GM12801 (cell line): Measurements from ENCODE around the gene SMCHD1.

ENCODE experiments used
- CTCF ChIP-seq: IDR thresholded peaks from one replicate; pipeline ENCODE4 v1.5.1; 2011; ENCODE audit warnings: control low read depth; ENCODE audit not compliant: insufficient read length; ENCODE audit errors: extremely low read depth

Gene SMCHD1

GRCh38 chr18:2811416-2811815 is 155.9 kb downstream of the SMCHD1 start:
- TF ChIP-seq CTCF, result no peak

GRCh38 chr18:2814928-2815327 is 159.4 kb downstream of the SMCHD1 start:
- no peak for TF ChIP-seq CTCF

DNA sequence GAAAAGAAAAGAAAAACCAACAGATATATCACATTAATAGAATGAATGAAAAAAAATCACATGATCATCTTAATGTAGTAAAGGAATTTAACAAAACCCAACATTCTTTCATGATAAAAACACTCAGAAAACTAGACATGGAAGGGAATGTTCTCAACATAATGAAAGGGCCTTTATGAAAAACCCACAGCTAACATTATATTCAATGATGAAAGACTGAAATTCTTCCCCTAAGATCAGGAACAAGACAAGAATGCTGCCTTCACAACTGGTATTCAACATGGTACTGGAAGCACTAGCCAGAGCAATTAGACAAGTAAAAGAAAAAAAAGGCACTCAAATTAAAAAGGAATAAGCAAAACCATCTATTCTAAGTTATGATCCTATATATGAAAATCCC is 162.8 kb downstream of the SMCHD1 start:
- TF ChIP-seq CTCF, result no peak

DNA sequence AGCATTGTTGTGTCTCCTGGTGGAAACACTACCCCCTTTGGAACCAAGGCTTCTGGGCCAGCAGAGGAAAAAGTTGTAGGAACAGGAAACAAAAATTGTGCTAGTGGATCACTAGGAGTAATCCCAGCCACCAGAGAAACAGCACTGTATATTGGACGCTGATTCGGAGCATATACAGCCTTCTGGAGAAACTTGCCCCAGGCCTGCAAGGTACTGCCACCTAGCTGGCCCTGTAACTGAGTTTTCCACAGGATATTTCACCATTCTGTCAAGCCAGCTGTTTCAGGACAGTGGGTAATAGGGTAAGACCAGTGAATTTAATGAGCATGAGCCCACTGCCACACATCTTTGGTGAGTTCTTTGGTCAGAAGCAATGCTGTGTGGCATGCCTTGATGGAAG is 166.2 kb downstream of the SMCHD1 start:
- TF ChIP-seq CTCF, result no peak

DNA sequence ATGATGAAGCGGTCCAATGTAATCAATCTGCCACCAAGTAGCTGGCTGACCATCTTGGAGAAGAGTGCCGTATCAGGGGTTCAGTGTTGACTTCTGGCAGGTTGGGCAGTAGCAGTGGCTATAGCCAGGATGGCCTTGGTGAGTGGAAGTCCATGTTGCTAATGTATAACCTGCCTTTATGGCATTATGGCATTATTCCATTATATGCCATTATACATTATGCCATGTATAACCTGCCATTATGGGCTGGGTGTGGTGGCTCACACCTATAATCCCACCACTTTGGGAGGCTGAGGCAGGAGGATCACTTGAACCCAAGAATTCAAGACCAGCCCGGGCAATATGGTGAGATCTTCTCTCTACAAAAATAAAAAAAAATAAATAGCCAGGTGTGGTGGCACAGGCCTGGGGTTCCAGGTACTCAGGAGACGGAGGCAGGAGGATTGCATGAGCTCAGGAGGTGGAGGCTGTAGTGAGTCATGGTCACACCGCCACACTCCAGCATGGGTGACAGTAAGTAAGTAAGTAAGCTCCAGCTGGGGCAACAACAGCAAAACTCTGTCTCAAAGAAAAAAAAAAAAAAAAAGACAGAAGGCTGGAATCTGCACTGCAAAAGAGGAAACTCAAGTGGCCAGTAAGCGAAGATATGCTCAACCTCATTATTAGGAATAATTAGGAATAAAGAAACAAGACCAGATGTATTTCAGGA is 166.8 kb downstream of the SMCHD1 start:
- no peak for TF ChIP-seq CTCF

GRCh38 chr18:2823202-2823601 is 167.7 kb downstream of the SMCHD1 start:
- TF ChIP-seq CTCF, result no peak

DNA sequence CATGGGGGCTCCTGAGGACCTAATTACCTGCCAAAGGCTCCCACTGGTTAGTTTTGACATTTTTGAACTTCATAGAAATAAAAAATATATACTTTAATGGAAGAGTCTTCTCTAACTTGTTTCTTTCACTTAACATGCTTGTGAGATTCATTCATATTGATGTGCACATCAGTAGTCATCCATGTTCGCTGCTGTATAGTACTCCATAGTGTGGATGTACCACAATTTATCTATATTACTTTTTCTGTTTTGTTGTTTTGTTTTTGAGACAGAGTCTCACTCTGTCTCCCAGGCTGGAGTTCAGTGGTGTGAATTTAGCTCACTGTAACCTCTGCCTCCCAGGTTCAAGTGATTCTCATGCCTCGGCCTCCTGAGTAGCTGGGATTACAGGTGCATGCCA is 168.4 kb downstream of the SMCHD1 start:
- TF ChIP-seq CTCF, result no peak

- no peak for TF ChIP-seq CTCF
Observed at GRCh38 chr18:2824865-2825264, 169.3 kb downstream of the SMCHD1 start.
